Activated CD8-positive, alpha-beta memory T cell treated with anti-CD3 and anti-CD28 coated beads, Interleukin-2, amount 10 ng/mL, durations not matched to agents 7 days and 5 days (primary cell): Measurements from ENCODE around the gene TRAM2. TPM values are rescaled to one million over a fixed set of nuclear protein-coding genes. Genes with fewer than 3 reads are reported as not detected.

ENCODE experiments used
- ATAC-seq: fragments of 150-1000 bp; cut with Tn5 transposase; one replicate; pipeline ENCODE4 v1.10.0; 2021; ENCODE audit warnings: moderate library complexity
- CTCF ChIA-PET: fragments of 350-600 bp; sonication (Branson Sonifier 250); formaldehyde crosslinking; loops from one replicate; lab custom pipeline; 2021; ENCODE audit warnings: antibody characterized with exemption; lab: Charles Lee
- DNase-seq: peaks from one replicate; pipeline ENCODE4 v3.0.0-alpha.2; 2020
- H3K27ac Mint-ChIP-seq: one replicate; pipeline ENCODE4 v1.8.0; 2021; ENCODE audit warnings: mild to moderate bottlenecking, mixed read lengths
- H3K27me3 Mint-ChIP-seq: one replicate; pipeline ENCODE4 v1.8.0; 2021; ENCODE audit warnings: mixed read lengths
- H3K36me3 Mint-ChIP-seq: one replicate; pipeline ENCODE4 v1.8.0; 2021; ENCODE audit warnings: mild to moderate bottlenecking, mixed read lengths
- H3K4me1 Mint-ChIP-seq: one replicate; pipeline ENCODE4 v1.8.0; 2021; ENCODE audit warnings: mixed read lengths
- H3K4me3 Mint-ChIP-seq: one replicate; pipeline ENCODE4 v1.8.0; 2021; ENCODE audit warnings: mild to moderate bottlenecking, moderate library complexity, mixed read lengths
- H3K9me3 Mint-ChIP-seq: one replicate; pipeline ENCODE4 v1.8.0; 2022; ENCODE audit warnings: low read depth, mixed read lengths
- total RNA-seq, 2 experiments: library from RNA; stranded (reverse); gene quantifications; one replicate each; pipeline ENCODE4 v1.2.3, GENCODE V29; 2021

TRAM2 gene
- total RNA-seq, 2 experiments from 2014 or later = 1.7 to 2.8 TPM

GRCh38 chr6:52512199-52512598 lies 64.7 kb downstream of the TRAM2 start:
- DNase-seq = no peak
- Mint-ChIP-seq H3K36me3 (no peaks in the 10 kb centered on the region), H3K27me3 (no peaks in the 10 kb centered on the region), H3K4me3 (no peak overlapping the region), H3K4me1 (peaks cover 23% of the 10 kb centered on the region), H3K27ac (no peak overlapping the region), H3K9me3 (no peaks in the 10 kb centered on the region)
- CTCF ChIA-PET = interaction anchor here (0.9 kb wide), 1 partner anchor 151 kb away, joined by 3 read pairs; no protein-coding TSS in a partner anchor
- no peak for ATAC-seq

DNA sequence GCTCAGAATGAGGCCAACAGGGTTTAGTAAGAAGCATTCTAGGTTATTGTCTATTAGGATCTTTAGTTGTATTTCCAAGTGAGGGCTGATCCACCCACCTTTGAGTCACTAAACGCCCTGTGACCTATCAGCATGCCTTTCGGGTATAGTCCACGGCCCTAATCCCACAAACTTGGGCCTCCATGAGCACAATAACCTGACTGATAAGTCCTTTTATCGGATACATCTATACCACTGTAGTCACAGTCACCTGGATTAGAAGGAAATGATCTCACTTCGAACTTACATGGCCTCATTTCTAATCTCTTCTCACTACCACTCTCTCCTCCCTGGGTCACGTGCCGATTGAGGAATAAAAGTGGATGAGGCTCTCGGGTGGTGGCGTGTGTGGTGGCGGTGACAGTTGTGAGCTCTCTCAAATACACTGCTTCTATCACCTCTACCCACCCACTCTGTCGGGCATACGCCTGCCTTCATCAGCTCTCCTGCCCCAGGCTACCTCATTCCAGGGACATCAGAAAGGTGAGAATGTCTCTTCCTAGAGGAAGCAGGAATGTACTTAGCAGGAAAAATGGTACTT lies 65.2 kb downstream of the TRAM2 start:
- H3K4me1 Mint-ChIP-seq = peaks cover 18% of the 10 kb centered on the region
- no peaks in the 10 kb centered on the region for H3K9me3 Mint-ChIP-seq
- ATAC-seq = no peak
- no peaks in the 10 kb centered on the region for H3K36me3 Mint-ChIP-seq
- no peak for DNase-seq
- CTCF ChIA-PET = interaction anchor here (0.9 kb wide), 1 partner anchor 151 kb away, joined by 3 read pairs; no protein-coding TSS in a partner anchor
- H3K4me3 Mint-ChIP-seq = no peak overlapping the region
- H3K27me3 Mint-ChIP-seq = no peaks in the 10 kb centered on the region
- H3K27ac Mint-ChIP-seq = no peak overlapping the region

DNA sequence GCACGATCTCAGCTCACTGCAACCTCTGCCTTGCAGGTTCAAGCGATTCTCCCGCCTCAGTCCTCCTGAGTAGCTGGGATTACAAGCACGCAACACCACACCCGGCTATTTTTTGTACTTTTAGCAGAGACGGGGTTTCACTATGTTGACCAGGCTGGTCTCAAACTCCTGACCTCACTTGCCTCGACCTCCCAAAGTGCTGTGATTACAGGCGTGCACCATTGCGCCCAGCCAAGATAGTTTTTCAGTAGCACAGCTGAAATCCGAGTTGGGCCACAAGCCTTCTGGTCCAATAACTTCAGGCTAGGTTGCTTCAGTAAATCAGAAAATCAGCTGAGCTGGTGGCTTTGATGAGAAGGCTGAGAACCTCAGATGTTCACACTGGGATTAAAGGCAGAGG lies 65.7 kb downstream of the TRAM2 start:
- H3K4me1 Mint-ChIP-seq = peaks cover 13% of the 10 kb centered on the region
- no peak for ATAC-seq
- no peaks in the 10 kb centered on the region for H3K27me3 Mint-ChIP-seq
- H3K4me3 Mint-ChIP-seq = no peak overlapping the region
- no peaks in the 10 kb centered on the region for H3K9me3 Mint-ChIP-seq
- CTCF ChIA-PET = interaction anchor here (0.9 kb wide), 1 partner anchor 152 kb away, joined by 3 read pairs; no protein-coding TSS in a partner anchor
- H3K27ac Mint-ChIP-seq = no peak overlapping the region
- DNase-seq = no peak
- H3K36me3 Mint-ChIP-seq = no peaks in the 10 kb centered on the region

- ATAC-seq (no peak), DNase-seq (no peak)
- H3K27ac Mint-ChIP-seq = no peak overlapping the region
- H3K9me3 Mint-ChIP-seq = no peaks in the 10 kb centered on the region
- H3K4me3 Mint-ChIP-seq = no peak overlapping the region
- CTCF ChIA-PET = no interaction called here
- peaks cover 4% of the 10 kb centered on the region for H3K4me1 Mint-ChIP-seq
- no peaks in the 10 kb centered on the region for H3K27me3 Mint-ChIP-seq
- H3K36me3 Mint-ChIP-seq = no peaks in the 10 kb centered on the region
These were observed 66.7 kb downstream of the TRAM2 start for GRCh38 chr6:52510213-52510562.

GRCh38 chr6:52509281-52510212 lies 67.3 kb downstream of the TRAM2 start:
- no peak for ATAC-seq
- CTCF ChIA-PET = no interaction called here
- no peak overlapping the region for H3K4me3 Mint-ChIP-seq
- no peaks in the 10 kb centered on the region for H3K4me1 Mint-ChIP-seq
- no peak overlapping the region for H3K27ac Mint-ChIP-seq
- no peak for DNase-seq
- H3K36me3 Mint-ChIP-seq = no peaks in the 10 kb centered on the region
- H3K9me3 Mint-ChIP-seq = no peaks in the 10 kb centered on the region
- H3K27me3 Mint-ChIP-seq = no peaks in the 10 kb centered on the region

GRCh38 chr6:52508261-52508739 lies 68.6 kb downstream of the TRAM2 start:
- no peaks in the 10 kb centered on the region for H3K9me3 Mint-ChIP-seq
- no peaks in the 10 kb centered on the region for H3K36me3 Mint-ChIP-seq
- peak overlapping the region; percentile 3 for H3K27ac Mint-ChIP-seq
- DNase-seq (no peak), ATAC-seq (no peak)
- no peaks in the 10 kb centered on the region for H3K27me3 Mint-ChIP-seq
- H3K4me1 Mint-ChIP-seq = peaks cover 3% of the 10 kb centered on the region
- no peak overlapping the region for H3K4me3 Mint-ChIP-seq
- CTCF ChIA-PET = no interaction called here

DNA sequence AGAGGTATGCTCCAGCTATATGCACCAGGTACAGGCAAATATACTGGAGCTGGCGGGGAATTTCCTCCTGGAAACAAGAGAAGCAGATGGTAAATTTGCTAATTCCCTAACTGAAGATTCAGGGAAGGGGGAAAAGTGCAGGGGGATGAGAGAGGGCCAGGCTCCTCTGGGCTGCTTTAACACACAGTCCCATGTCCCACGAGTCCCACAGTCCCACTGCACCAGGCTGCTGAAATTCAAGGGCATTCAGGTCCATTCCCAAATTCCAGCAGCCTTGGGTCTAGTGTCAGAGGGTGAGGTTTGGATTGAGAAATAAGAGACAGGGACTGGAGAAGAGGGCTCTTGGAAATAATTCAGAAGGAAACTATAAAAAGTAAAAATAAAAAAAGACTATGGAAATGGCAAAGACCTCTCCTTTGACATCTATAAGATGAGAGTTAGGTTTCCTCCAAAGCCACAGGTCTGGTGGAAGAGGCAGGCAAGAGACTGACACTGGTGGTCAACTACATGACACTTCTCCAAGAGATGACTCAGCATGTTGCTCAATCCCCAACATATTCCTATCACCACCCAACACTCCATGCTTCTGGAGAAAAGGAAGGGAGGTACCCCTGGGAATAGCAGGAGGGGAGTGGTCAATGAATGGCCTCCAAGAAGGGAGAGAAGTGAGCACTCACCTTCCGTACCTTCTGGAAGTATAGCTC lies 69.2 kb downstream of the TRAM2 start:
- no peak for DNase-seq
- Mint-ChIP-seq H3K9me3 (no peaks in the 10 kb centered on the region), H3K27ac (no peak overlapping the region), H3K27me3 (no peaks in the 10 kb centered on the region), H3K4me1 (peaks cover 3% of the 10 kb centered on the region), H3K36me3 (no peaks in the 10 kb centered on the region), H3K4me3 (no peak overlapping the region)
- no peak for ATAC-seq
- CTCF ChIA-PET = no interaction called here

- no peak for ATAC-seq
- DNase-seq = no peak
- H3K4me1 Mint-ChIP-seq = peaks cover 3% of the 10 kb centered on the region
- no peak overlapping the region for H3K4me3 Mint-ChIP-seq
- H3K27me3 Mint-ChIP-seq = no peaks in the 10 kb centered on the region
- H3K9me3 Mint-ChIP-seq = no peaks in the 10 kb centered on the region
- H3K36me3 Mint-ChIP-seq = no peaks in the 10 kb centered on the region
- no peak overlapping the region for H3K27ac Mint-ChIP-seq
- CTCF ChIA-PET = no interaction called here
These were observed 70.4 kb downstream of the TRAM2 start for GRCh38 chr6:52506476-52506875.

DNA sequence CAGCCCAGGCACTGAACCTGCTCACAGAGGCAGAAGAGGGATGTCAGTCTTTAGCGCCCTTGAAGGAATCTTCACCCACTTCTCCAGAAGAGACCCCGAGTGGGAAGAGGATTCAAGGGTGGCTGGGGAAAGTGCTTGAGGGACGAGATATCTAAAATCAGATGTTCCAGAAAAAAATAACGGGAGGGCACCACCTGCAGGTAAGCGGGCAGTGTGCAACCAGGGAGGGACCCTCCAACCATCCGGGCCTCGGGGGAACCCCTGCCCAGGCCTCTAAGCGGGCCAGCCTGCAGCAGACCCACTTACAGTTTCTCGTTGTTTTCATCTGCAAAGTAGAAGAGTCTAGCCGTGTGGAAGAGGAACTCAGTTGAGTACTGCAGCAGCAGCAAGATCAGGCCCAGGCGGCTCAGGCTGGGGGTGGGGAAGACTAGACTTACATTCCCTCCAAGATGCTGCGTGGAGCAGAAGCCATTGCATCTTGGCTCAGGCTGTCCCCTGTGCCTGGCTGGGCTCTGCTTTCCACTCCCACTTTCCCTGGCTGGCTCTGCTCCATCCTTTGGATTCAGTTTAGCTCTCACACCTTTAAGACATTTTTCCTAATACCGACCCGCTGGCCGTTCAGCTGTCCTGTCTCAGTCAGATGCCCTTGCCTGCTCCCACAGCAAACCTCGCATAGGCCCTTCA lies 71.0 kb downstream of the TRAM2 start:
- H3K27me3 Mint-ChIP-seq = no peaks in the 10 kb centered on the region
- CTCF ChIA-PET = no interaction called here

GRCh38 chr6:52504782-52505136 lies 72.1 kb downstream of the TRAM2 start:
- Mint-ChIP-seq H3K36me3 (no peaks in the 10 kb centered on the region), H3K27ac (no peak overlapping the region), H3K27me3 (no peaks in the 10 kb centered on the region), H3K4me3 (no peak overlapping the region), H3K4me1 (peaks cover 3% of the 10 kb centered on the region), H3K9me3 (no peaks in the 10 kb centered on the region)
- ATAC-seq = no peak
- CTCF ChIA-PET = no interaction called here
- no peak for DNase-seq

More for the DNA sequence above, 71.0 kb downstream of the TRAM2 start:
- DNase-seq (no peak), ATAC-seq (no peak)
- peaks cover 3% of the 10 kb centered on the region for H3K4me1 Mint-ChIP-seq
- H3K36me3 Mint-ChIP-seq = no peaks in the 10 kb centered on the region
- no peaks in the 10 kb centered on the region for H3K9me3 Mint-ChIP-seq
- H3K27ac Mint-ChIP-seq = no peak overlapping the region
- H3K4me3 Mint-ChIP-seq = no peak overlapping the region

DNA sequence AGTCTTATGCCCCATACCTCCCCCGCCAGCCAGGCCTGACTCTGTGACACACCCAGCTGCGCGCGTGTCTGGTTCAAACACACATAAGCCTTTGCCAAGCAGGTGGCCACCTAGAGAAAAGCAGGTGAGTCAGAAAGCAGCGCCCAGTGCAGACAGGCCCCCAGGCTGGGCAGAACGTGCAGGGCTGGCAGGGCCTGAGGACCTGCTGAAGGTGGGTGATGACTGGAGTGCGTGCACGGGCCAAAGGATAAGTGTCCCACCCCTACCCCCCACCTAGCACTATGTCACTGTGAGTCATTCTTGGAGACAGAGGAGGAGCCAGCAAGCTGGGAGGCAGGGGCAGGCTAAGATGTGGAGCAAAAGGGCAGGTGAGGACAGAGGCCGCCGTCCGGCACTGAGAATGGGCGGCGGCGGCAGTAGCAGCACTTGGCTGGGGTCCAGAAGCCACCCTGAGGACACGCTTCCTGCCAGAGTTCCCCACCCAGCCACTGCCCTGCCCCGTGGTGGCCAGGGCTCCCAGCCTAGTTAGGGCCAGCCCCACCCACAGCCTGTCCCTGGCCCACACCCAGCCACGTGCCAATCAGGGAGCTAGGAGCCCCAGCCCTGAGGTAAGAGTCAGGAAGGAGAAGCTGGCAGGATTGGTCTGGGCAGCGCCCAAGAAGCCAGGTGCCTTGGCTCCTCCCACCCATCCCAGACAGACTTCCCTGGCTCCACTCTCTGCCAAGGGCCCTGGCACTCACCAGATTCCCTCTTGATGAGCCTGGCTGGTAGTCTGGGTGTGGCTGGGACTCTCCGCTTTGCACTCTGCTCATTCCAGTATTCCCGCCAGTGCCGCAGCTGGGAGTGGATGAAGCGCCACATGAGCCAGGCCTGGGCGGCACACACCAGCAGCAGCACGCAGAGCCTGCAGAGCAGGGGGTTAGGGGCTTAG lies 72.7 kb downstream of the TRAM2 start:
- CTCF ChIA-PET = no interaction called here
- Mint-ChIP-seq H3K36me3 (no peaks in the 10 kb centered on the region), H3K9me3 (no peaks in the 10 kb centered on the region), H3K27me3 (no peaks in the 10 kb centered on the region), H3K4me1 (peaks cover 3% of the 10 kb centered on the region), H3K27ac (no peak overlapping the region), H3K4me3 (no peak overlapping the region)
- peak; percentile 12 for ATAC-seq
- no peak for DNase-seq

GRCh38 chr6:52503323-52503747 lies 73.5 kb downstream of the TRAM2 start:
- CTCF ChIA-PET = no interaction called here
- Mint-ChIP-seq H3K36me3 (no peaks in the 10 kb centered on the region), H3K9me3 (no peaks in the 10 kb centered on the region), H3K4me1 (peaks cover 3% of the 10 kb centered on the region), H3K27me3 (no peaks in the 10 kb centered on the region), H3K4me3 (no peak overlapping the region), H3K27ac (no peak overlapping the region)
- DNase-seq = no peak
- ATAC-seq = no peak
